Adipose tissue (tissue), 3 donors: ENCODE results near the gene ATG101. TPM values are rescaled to one million over a fixed set of nuclear protein-coding genes. Genes with fewer than 3 reads are reported as not detected.

ENCODE experiments used
- H3K27ac ChIP-seq: one replicate; pipeline ENCODE4 v1.5.1; 2013; ENCODE audit warnings: low read depth, low read length
- WGBS, 3 donors: extraction: QIAGEN DNeasy Blood & Tissue Kit; methylation state at CpG; one replicate each; pipeline ENCODE4 v1.1.7; 2013; 5-methylcytosine and 5-hydroxymethylcytosine counted together
- polyA plus RNA-seq, 3 donors: library from polyadenylated mRNA; stranded (reverse); fragments of 200-250 nt; gene quantifications; one replicate each; pipeline ENCODE4 v1.2.3, GENCODE V29; 2013
- donor health status: healthy with polysubstance abuse.
- donor health status: Bipolar disorder and iron deficiency.
- donor health status: healthy.

Gene ATG101
- polyA plus RNA-seq, 3 donors, result 34.1 to 68.7 (median 58.5) TPM

GRCh38 chr12:52054833-52055730 lies 14.7 kb upstream of the ATG101 start:
- H3K27ac ChIP-seq, result no peak overlapping the region
- 94 to 95% (median 95%) methylated on average over 21 of the region's 21 CpGs for WGBS, 3 donors

- H3K27ac ChIP-seq, result no peak overlapping the region
- 88 to 93% (median 89%) methylated on average over 26 to 27 of the region's 27 CpGs for WGBS, 3 donors
Measured at GRCh38 chr12:52055731-52056711, 13.8 kb upstream of the ATG101 start.

GRCh38 chr12:52056801-52057637 lies 12.8 kb upstream of the ATG101 start:
- no peak overlapping the region for H3K27ac ChIP-seq
- 80 to 84% (median 84%) methylated on average over 23 of the region's 23 CpGs for WGBS, 3 donors

GRCh38 chr12:52057638-52058576 lies 11.9 kb upstream of the ATG101 start:
- H3K27ac ChIP-seq, result no peak overlapping the region
- WGBS, 3 donors, result 89 to 92% (median 90%) methylated on average over 14 of the region's 14 CpGs

GRCh38 chr12:52058631-52059361 lies 11.0 kb upstream of the ATG101 start:
- H3K27ac ChIP-seq, result no peak overlapping the region
- 75 to 85% (median 81%) methylated on average over 19 to 25 of the region's 25 CpGs for WGBS, 3 donors

- WGBS, 3 donors, result 81 to 83% (median 83%) methylated on average over 12 of the region's 12 CpGs
- H3K27ac ChIP-seq, result no peak overlapping the region
Measured at GRCh38 chr12:52059582-52060497, 9.9 kb upstream of the ATG101 start.

GRCh38 chr12:52060498-52061177 lies 9.1 kb upstream of the ATG101 start:
- 81 to 90% (median 89%) methylated on average over 14 of the region's 14 CpGs for WGBS, 3 donors
- H3K27ac ChIP-seq, result no peak overlapping the region

GRCh38 chr12:52061470-52062166 lies 8.2 kb upstream of the ATG101 start:
- 66 to 83% (median 83%) methylated on average over 12 of the region's 12 CpGs for WGBS, 3 donors
- H3K27ac ChIP-seq, result no peak overlapping the region

- WGBS, 3 donors, result 52 to 86% (median 78%) methylated on average over 5 to 6 of the region's 6 CpGs
- no peak overlapping the region for H3K27ac ChIP-seq
Measured at GRCh38 chr12:52062167-52063081, 7.4 kb upstream of the ATG101 start.

GRCh38 chr12:52063082-52063924 lies 6.5 kb upstream of the ATG101 start:
- WGBS, 3 donors, result 50 to 76% (median 67%) methylated on average over 20 of the region's 20 CpGs

GRCh38 chr12:52063981-52064649 lies 5.7 kb upstream of the ATG101 start:
- H3K27ac ChIP-seq, result peak overlapping the region; percentile 11
- 57 to 73% (median 66%) methylated on average over 12 of the region's 12 CpGs for WGBS, 3 donors

More at GRCh38 chr12:52063082-52063924, 6.5 kb upstream of the ATG101 start:
- no peak overlapping the region for H3K27ac ChIP-seq
